Stimulated activated CD8-positive, alpha-beta memory T cell treated with anti-CD3 and anti-CD28 coated beads, Interleukin-2, amount 100 ng/mL, for 1 hour (primary cell): ENCODE measurements around the gene DSTN.

Source experiments
- DNase-seq, 2 donors: peaks; one replicate each; pipeline ENCODE4 v3.0.0-alpha.2; 2020; ENCODE audit warnings: low read depth in 2 of 2

DSTN gene

DNA sequence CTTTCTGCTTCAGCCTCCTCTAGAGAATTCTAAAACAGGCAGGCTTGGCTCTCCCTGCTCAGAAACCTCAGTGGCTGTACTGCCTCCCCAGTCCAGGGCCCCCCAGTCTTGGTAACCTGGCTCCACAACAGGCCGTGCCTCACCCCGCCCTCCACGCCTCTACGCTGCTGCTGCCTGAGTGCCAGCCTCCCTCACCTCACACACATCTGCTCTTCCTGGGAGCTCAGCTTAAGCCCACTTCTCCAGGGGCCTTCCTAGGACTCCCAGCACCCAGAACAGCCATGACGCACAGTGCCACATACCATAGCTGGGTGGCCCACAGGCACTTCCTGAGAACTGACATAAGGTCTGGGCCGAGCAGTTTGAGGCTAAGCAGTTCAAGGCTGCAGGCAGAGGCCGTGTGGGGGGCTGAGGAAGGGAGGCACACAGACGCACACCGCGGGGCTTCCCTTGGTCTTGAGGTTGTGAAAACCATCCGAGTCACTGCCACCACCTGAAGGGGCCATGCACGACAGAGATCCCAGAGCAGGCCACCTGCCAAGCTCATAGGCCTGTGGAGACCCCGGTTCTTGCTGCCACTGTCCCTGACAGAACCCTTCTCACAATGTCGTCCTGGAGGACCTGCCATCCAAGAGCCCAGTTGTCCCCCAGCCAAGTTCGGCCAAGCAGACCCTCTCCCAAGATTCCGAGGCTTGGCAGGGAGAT, 42.6 kb downstream of the DSTN start:
- DNase-seq: no peak

GRCh38 chr20:17612992-17613327, 43.1 kb downstream of the DSTN start:
- DNase-seq: no peak

- DNase-seq: no peak
These were observed 43.7 kb downstream of the DSTN start for GRCh38 chr20:17613328-17614175.

DNA sequence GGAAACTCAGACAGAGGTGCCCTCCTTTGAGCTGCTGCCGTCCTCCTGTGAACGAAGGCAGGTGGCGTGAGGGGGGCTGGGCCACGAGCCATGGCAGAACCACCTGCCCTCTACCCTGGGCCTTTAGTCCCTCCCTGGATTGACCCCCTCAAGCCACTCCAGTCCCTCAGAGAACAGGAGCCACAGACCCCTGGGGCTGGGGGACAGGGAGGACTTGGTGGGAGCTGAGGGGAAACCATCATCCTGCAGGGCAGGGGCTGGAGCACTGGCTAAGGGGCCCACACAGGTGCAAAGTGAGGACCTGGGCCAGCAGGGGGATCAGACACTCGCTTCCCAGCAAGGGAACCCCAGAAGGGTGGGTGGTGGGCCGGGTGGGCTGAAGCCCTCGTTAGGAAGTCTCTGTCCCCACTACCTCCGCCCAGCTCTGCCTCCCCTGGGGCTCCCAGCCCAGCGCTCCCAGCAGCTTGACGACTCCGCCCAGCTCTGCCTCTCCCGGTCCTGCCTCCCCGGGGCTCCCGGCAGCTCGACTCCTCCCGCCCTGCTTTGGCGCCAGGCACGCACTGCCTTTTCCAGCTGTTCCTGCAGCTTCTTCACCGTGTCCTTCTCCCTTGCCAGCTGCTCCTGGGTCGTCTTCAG, 44.4 kb downstream of the DSTN start:
- no peak for DNase-seq

- DNase-seq: no peak
These were observed 45.2 kb downstream of the DSTN start for GRCh38 chr20:17614812-17615644.

- no peak for DNase-seq
These were observed 46.0 kb downstream of the DSTN start for GRCh38 chr20:17615645-17616479.

DNA sequence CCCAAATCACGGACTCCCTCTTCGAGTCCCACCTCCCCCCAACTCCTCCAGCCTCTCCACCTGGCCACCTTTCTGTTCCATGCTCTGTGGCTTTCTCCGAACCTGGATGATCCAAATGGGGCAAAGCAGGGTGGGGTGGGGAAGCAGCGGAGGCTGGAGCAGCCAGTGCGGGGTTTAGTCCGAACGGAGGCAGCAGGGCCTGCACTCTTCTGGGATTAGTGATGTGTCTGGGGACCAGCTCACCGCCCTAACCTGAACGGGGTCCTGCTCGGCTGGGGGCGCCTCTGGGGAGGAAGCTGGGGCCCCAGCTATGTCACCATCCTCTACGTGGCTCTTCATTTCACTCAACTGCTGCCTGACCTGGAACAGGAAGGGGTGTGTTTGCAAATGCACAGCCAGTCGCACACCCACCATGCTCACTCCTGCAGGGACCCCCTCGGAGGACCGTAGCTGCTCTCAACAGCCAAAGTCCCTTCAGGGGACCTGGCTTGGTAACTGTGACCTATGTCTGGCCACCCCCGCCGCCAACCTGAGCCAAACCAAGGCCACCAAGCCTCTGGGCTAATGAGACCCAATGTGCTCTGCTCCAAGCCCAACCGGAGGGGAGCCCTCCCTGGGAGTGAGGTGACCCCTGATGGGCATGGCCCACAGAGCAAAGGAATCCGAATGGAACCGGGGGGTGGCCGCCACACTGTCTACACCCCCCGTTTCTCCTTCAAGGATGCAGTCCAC, 46.8 kb downstream of the DSTN start:
- DNase-seq: no peak

- DNase-seq: peak in 1 of 2 donors; percentile 15
These were observed 47.5 kb downstream of the DSTN start for GRCh38 chr20:17617212-17617867.

DNA sequence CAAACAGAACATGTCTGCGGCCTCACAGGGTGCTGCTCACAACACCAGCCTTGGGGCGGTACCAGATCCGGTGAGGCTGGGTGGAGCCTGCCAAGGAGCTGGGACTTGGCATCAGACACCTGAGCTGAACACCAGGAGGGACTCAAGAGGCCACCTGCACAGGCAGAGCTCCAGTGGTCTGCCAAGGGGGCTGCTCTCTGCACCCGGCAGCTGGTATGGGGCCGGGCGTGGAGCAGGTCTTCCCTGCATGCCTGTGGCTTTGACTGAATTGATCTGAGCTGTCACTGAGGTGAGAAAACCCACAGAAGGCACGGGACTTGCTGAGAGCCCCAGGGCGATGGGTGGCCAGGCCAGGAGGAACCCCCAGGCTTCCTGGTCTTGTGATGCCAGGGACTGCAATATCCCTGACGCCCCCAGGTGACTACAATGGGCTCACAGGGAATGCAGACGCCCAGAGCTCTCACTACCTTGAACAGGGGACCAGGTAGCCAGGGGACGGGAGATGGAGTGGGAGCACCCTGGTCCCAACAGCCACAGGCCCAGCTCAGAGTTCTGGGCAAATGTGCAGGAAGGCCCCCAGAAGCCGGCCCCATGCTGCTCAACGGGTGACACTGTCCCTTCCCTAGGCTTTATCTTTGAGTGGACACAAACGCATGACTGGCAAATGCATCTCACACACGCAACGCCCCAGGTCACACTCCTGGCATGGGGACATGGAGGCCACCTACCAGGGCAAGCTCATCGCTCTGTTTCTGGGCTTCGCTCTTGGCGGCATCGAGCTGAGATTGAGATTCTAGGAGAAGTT, 48.2 kb downstream of the DSTN start:
- no peak for DNase-seq

GRCh38 chr20:17618673-17619013, 48.8 kb downstream of the DSTN start:
- DNase-seq: no peak

DNA sequence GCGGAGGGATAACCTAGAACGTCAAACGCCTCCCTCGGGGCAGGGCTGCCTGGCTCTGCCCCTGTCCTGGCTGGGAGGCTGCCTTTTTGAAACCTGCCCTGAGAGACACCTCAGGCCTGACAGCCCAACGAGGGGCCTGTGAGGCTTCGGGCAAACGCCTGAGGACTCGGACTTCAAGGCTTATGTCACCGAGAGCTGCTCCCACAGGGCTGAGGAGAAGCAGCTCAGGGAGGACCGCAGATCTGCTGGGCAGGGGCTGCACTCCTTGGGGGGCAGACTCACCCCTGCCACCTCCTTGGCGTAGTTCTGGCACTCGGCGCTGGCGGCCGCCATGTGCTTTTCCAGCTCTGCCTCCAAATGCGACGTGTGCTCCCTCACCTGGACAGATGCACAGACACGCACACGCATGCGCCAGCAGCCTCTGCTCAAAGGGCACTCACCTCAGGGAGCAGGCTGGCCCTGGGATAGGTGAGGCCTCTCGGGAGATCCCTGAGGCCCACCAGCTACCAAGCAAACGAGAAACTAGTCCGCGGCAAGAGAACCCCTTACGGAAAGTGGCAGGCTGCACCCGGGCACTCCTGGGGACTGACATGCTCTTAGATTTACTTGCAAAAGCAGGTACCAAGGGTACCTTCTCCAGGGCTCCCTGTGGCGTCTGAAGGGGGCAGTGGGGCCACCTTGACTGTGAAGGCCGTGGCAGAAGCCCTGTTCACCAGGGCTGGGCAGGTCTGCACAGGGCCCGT, 49.6 kb downstream of the DSTN start:
- no peak for DNase-seq

DNA sequence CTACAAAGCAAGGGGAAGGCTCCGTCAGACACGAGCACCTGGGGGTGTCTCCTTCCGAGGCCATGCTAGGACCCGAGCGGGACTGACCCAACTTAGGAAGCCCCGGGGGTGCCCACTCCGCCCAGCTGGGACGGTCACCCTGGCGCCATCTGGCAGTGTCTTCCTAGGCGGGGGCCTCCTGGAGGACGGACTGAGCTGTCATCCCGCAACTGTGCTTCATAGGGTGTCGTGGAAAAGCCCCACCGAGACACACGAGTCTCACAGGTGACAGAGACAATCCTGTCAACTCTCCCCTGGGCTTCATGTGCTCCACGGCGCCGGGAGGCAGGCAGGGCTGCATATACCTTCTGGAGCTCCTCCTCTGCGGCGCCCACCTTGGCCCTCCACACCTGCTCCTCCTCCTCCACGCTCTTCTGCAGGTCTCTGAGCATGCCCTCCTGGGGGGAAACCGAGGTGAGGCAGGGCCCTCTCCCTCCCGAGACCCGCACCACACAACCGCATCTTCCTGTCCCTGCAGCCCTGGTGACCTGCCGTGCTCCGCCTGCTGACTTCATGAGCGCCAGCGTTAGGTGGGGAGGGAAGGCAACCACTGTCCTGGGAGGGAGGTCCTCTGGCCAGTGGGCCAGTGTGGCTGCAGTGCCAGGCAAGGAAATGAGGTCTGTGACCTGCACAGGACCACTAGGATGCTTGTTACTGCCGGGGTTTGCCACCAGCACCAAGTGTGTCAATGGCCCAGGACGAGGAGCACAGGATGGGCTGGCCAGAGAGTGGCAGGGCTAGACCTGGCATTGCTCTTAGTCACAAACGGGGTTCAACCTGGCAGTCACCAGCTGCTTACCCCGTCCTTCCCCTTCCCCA, 50.7 kb downstream of the DSTN start:
- DNase-seq: no peak

GRCh38 chr20:17621229-17621968, 51.5 kb downstream of the DSTN start:
- no peak for DNase-seq

- DNase-seq: no peak
These were observed 52.4 kb downstream of the DSTN start for GRCh38 chr20:17622086-17622850.

DNA sequence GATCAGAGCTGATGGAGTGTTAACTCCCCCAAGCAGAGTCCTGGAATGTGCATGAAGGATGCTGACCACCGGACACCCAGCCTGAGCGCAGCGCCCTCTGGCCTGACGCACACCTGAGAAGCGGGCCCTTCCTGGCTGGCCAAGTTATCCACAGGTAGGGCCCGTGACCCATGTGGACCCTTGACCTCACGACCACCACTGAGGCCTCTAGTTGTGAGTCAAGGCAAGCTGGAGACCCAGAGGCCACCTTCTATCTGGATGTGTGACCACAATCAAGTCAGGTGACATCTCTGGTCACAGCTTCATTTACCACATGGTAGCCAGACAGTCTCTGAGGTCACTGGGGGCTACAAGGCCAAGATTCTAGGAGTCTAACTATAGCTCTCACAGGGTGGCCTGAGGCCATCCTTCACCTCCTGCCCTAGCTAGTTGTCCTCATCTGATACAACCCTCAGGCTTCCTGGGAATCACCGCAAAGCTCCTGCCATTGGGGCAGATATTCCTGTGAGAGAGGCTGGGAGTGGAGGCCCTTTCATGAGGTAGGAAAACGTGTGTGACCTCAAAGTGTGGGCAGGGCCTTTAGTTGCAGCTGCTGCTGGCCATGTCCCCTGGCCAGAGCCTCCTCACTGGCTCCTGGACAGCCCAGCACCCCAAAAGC, 53.1 kb downstream of the DSTN start:
- DNase-seq: no peak
